Muscle of arm (tissue), 12 donors: ENCODE results near the gene RAD51B. TPM values are rescaled to one million over a fixed set of nuclear protein-coding genes. Genes with fewer than 3 reads are reported as not detected.

Experiments used
- DNase-seq: peaks from one replicate; pipeline ENCODE4 v3.0.0-alpha.2; 2013
- polyA plus RNA-seq, 12 donors: library from polyadenylated mRNA; unstranded; fragments of 120-200 nt; gene quantifications; one replicate each; pipeline ENCODE4 v1.2.1, GENCODE V29; 2013; ENCODE audit not compliant: insufficient read length in 12 of 12

RAD51B gene
- polyA plus RNA-seq, 12 donors, result 6.3 to 13.1 (median 9.7) TPM; not detected in 2

DNA sequence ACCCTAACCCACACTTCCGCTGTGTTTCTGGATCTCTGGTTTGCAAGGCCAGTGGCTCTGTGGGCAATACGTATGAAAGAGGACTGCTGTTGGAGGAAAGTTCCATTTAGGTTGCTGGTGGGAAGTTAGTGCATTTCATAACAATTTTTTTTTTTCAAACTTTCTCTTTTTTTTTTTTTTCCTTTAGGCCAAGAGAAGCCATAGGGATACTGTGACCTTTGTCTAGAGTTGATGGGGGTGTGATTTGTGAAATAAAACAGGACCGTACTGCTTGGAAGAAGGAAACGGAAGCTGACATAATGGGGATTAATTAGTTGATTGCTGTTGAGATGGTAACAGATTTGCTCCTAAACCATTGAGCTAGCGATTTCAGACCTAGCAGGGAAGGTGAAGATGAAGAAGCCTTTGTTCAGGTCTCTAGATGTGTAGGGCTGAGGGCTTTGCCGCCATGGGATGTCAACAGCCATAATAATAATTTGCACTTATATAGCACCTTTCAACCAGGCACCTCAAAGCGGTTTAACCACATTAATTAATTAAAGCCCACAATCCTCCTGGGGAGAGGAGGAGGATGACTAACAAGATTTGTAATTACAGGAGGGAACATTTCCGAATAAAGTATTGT lies 658.0 kb downstream of the RAD51B start:
- DNase-seq, result no peak

DNA sequence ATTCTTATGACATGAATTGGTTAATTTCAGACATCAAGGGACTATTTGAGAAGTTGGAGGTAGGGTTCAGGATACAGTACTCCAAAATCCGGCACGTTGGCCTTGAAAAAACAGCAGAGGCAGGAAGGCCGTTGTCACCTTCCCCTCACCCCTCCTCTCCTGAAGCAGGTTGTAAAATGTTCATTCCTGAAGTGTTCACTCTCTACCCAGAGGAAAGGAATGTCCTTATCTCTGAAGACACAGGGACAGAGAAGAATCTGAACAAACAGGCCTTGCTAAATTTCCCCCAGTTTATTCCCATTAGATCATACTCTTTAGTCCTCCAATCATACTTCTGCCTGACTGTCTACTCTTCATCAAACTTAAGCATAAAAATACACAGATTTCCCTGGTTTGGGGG lies 659.7 kb downstream of the RAD51B start:
- DNase-seq, result no peak

DNA sequence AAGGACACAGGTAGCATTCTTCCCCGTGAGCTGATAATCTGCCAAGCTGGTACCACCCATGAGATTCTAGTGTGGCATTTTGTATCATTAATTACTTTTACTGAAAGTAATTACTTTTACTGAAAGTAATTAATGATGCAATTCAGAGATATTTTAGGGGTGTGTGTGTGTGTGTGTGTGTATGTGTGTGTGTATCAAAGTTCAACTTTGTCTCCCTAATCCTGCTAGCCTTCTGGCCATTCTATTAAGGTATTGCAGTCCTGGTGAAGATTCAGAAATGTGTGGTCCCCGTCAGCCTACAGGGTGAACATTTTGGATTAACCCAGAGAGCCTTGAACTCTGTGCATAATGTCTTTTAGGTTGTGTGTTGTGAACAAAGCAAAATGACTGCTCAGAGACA lies 662.4 kb downstream of the RAD51B start:
- no peak for DNase-seq

DNA sequence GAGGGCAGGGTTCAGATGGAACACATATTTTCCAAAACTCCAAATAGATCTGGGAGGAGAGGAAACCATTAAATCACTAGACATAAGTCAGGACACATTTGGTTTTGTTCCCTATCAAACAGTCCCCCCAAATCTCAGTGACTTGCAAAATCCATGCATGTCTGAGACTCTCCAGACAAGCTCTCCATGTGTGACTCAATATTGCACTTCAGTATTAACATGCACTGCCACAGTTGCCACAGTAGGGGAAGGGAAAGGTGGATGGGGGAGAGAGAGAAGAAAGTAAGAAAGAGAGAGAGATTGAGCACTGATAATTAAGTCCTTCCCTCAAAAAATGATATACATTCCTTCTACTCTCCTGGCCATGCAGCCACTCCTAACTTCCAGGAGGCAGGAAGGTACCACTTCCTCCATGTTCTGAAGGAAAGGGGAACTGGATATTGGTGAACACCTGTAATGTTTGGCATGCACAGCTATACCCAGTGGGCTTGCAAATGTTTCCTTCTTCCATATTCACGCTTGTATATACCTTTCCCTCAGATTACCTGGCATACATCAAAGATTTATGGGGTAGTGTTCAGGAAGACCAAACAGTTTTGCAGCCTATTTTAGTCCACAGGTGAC lies 663.3 kb downstream of the RAD51B start:
- DNase-seq, result no peak

DNA sequence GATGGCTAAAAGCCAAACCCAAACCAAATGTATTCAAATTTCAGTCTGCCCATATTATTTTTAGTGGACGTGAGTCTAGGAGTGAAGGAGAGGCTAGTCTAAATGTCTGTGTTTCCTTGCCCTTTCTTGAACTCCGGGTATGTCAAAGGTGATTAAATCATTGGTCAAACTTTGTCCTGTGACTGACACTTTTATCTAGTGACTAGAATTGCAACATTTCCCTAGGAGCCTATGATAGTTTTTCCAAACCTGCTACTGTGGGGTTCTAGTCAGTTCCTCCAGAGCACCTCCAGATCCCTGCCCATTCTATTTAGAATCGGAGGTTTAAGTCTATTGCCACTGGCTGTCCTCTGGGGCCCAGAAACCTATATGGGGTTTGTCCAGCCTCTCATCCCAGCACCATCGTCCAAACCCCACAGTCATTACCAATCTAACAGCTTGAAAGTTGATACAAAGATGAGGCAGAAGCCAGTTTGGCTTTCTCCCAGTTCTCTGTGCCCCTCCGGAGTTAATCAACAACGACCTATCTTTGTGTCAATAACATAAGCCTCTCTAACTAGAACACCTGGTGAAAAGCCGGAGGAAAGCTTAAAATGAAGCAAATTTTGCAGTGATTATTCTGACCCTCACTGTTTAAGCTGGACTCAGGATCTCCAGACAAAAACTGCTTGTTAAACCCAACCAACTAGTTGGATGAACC lies 666.6 kb downstream of the RAD51B start:
- DNase-seq, result no peak

DNA sequence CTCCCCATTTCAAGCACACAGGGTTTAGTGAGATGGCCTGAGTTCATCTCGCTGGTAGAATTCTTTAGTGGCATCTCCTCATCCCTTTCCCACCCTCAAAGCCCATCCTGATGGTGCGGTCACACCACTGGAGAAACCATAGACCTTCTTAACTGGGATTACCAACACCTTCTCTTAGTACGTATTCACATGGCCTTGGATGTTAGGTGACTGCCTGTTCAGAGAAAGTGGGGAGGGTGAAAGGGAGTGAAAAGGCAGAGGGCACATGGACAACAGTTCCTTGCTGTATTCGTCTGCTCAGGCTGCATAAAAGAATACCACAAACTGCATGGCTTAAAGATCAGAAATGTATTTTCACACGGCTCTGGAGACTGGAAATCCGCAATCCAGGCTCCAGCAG lies 667.2 kb downstream of the RAD51B start:
- no peak for DNase-seq

DNA sequence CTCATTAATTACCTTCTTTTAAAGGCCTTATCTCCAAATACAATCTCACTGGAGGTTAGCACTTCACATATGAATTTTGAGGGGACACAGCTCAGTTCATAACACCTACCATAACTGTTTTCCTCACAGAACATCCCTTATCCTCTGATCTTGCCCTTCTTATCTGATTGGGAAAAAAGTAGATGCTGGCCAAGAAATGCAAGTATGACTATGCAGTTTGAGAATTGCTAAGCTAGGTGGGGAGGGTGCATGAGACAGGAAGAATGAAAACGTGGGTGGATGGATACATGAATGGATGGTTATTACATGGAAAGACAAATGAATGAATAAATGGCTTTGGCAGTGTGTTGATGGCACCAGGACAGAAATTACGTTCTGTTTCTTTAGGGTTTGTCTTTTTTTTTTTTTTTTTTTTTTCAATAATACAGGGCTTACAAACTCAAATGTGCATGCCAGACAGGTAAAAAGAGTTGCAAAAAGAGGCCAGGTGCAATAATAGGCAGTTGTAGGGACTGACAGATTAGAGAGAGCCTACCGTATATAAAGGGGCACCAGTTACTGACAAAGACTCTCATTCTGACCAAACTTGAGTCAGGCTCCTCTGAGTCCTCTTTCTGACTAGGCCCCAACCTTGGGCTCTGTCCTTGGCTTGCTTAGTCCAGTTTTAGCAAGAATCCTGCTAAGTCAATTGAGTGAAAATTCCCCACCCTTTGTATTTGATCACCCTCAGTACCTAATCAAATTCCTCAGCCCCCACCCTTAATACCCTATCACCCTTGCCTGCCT lies 668.4 kb downstream of the RAD51B start:
- no peak for DNase-seq

DNA sequence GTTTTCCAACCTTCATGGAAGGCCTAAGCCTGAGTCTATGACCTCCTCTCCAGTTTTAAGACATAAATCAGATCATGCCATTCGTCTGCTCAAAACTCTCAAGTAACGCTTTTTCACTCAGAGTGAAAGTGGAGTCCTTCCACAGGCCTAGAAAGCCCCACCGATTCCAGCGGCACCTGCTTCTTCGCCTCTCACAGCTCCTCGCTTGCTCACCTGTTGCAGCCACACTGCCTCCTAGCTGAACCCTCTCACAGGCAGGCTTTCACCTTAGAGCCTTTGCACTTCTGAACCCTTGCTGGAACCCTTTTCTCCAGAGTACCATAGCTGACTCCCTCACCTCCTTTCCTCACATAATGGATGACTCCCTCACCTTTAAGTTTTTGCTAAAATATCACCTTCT lies 672.2 kb downstream of the RAD51B start:
- DNase-seq, result no peak

DNA sequence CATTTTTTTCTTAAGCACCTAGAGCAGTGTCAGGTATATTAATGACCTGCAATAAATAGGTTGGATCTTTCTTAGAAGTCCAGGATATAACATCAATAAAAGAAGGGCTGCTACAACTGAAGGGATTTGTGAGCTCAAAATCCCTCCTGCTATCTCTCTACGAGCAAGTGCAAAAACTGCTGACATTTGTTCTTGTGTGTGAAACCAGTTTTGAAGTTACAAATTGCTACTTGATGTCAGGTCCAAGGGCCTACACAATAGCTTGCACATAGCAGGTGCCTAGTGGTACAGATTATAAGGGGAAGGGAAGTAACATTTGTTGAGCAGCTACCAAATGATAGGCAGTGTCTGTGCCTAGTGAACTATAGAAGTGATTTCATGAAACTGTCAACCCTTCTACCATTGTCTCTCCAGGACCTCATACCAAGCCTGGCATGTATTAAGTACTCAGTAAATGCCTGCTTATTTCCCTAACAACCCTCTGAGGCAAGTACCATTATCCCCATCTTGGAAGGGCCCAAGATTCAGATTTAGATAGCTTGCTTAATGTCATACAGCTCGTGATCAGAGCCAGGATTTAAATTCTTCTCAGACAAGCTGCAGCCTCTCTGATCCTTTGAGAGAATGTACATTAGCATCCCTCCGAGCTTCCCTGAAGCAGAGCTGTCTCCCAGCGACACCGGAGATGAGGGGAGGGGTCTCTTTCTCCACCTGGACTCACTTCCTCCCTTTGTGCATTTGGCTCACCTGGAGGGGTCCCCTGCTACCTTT lies 673.0 kb downstream of the RAD51B start:
- no peak for DNase-seq

DNA sequence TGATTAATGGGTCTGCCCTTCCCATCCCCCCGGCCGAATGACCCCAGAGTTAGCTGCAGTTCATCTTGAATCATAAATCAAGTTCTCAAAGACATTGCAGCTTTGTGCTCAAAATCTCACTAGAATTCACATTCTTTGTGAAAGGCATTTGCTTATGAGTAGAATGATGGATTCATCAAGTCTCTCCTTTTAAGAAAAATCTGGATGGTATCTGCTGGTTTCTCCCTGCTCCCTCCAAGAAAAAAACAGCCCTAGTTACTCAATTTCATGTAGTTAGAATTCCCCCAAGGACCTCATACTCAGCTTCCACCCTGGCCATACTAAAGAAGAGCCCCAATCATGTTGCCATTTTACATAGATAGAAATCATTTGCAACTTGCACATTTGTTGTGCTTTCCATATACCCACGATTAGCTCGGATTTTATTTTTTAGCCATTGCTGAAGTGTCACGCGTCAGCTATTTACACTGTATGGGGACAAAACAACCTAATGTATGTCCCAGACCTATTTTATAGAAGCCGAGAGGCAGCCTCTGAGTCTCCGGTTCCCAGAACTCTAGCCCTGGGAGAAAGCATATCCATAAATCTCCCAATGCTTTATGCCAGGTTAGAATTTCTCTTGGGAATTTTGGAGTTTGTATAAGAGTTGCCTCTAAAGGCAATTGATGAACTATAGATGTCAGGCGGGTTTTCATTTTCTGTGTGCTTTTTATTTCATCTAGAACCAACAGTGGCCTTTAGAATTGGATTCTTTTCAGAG lies 673.8 kb downstream of the RAD51B start:
- no peak for DNase-seq

DNA sequence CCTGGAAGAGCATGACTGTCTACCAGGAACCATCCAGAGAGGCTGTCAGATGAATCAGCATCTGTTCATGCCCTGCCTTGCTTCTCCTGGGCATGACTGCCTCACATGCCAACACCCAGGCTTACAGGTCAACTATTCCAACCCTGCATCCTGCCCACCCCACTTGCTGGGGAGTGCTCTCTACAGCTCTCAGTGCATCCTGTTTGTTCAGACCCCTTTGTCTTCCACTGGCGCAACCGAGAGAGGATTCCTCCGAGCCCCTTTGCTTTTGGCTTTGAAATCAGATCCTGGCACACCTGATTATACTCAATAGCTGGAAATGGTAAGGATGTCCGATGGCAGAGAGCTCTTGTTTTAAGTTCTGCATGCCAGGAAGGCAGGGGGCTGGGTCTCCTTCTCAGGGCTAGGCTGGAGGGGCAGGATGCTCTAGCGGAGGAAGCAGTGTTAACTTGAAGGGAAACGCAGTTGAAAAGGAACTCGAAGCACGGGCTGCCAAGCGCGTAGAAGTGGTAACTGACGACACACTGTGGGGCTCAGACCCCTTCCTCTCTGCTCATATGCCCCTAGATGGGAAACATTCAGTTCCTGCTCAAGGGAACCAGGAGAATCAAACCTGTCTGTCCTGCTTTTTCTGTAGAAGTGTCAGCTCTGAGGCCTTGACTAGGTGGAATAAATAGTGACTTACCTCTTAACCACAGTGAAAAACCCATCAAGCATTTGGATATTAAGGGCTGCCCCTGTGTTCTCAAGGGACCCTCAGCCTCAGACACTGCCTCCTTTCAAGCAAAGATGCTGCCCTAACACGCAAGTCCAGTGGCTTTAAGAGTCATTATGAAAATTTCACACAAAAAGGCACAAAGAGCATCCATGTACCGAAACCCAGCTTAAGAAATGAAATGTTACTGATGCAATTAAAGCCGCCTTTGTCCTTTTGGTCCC lies 675.8 kb downstream of the RAD51B start:
- DNase-seq, result no peak

DNA sequence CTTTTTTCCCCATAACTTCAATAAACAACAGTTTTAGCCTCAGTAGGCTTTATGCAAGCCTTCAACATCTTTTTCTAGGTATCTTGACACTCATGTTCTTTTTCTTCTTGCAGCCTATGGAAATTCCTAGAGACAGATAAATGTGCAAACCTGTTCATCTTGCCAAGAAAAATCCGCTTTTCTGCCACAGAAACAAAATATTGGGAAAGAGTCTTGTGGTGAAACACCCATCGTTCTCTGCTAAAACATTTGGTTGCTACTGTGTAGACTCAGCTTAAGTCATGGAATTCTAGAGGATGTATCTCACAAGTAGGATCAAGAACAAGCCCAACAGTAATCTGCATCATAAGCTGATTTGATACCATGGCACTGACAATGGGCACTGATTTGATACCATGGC lies 677.4 kb downstream of the RAD51B start:
- DNase-seq, result no peak

DNA sequence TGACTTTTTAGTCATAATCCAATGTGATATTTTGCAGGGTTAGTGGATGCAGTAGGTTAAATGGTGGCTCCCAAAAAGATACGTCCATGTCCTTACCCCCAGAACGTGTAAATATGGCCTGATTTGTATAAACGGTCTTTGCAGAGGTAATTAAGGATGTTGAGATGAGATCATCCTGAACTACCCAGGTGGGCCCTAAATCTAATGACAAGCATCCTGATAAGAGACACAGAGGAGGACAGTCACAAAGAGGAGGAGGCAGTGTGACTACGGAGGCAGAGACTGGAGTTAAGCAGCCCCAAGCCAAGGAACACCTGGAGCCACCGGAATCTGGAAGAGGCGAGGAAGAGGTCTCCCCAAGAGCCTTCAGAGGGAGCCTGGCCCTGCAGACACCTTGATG lies 679.9 kb downstream of the RAD51B start:
- no peak for DNase-seq

DNA sequence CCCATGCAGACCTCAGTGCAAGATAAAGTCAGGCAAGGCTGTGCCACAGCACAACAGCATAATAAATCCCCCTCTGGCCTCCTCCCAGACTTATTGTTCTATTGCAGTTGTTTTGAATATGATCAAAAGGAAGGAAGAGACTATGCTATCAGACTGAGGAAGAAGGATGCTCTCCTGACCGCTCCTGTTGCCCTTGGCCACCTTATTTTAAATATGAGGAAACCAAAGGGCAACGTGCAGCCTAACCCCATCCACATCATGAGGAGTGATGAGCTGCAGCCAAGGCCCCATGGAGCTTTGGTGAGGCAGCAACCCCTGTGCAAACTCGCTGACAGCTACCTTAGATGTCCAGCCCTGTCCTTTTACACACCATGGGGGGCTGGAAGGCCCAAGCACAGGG lies 681.6 kb downstream of the RAD51B start:
- no peak for DNase-seq

DNA sequence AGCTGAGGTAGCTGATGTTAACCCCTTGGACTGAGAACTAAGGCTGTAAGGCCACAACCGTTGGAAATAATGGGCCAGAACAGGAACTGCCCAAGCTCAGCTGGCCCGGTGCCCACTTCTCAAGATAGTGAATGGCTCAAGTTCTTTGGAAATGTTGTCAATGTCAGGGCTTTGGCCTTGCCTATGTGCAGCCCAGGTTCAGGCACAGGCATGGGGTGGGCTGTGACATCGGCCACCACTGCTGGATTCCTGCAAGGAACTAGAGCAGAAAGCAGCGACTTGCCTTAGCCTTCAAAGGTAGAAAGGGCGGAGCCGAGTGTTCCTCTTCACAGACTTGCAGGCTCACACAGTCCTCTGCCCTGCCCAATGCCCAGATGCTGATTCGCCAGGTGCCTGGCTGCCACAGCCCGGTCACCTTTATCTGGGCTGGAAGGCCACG lies 682.1 kb downstream of the RAD51B start:
- DNase-seq, result no peak

DNA sequence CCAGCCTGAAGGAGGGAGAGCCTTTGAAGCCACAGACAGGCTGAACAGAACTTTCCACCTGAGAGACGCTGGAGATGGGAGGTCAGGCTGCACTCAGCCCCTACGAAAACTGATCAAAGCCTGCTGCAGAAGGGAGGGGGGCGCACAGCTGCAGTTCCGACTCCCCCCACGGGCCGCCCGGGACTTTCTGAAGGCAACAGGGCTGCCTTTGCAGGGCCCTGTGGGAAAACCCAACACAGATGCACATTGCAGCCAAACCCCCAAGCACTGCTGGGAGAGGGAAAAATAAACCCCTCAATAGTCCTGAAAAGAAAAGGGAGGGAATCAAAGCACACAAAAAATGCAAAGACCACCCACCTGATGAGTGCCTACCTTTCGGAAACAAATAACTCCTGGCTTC lies 682.7 kb downstream of the RAD51B start:
- DNase-seq, result no peak

DNA sequence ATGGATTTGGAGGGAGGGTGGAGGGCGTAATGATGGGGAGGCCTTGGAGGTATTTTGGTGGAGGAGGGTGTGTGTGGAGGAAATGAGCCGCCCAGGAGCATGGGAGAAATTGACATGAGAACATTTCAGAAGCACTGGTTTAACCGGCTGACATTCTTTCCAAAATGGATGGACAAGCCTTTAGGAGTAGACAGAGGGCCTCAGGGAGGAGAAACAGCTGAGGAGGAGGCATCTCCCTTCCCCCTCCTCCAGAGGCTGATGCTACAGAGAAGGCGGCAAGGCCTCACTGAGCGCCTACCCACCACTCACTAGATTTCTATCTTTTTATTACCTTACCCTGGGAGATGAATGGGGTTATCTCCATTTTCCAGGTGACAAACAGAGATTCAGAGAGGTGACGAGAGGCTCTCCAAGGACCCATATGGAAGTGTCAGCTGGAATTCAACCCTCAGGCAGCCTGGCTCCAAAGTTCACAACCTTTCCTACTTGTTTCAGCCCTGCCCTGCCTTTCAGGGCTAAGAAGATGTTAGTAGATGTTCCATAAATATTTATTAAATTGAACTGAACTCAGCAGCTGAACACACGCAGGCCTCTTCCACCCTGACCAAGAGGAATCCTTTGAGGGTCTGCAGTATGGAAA lies 683.7 kb downstream of the RAD51B start:
- no peak for DNase-seq

DNA sequence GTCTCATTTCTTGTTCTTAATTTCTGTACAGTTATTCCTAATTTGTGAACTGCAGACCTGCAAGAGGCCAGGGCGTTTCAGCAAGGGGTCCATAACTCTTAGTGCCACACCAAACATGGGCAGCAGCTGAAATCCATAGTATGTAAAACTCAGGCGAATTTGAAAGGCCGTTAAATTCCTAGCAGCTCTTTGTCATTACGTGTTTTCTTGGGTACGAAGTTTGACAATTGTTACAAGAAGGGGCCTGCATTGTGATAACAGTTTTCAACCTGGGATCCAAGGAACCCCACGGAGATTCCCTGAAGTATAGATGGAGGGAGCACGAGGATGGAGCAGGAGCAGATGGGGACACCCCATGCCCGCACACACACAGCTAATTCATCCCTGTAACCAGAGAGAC lies 685.3 kb downstream of the RAD51B start:
- DNase-seq, result no peak

DNA sequence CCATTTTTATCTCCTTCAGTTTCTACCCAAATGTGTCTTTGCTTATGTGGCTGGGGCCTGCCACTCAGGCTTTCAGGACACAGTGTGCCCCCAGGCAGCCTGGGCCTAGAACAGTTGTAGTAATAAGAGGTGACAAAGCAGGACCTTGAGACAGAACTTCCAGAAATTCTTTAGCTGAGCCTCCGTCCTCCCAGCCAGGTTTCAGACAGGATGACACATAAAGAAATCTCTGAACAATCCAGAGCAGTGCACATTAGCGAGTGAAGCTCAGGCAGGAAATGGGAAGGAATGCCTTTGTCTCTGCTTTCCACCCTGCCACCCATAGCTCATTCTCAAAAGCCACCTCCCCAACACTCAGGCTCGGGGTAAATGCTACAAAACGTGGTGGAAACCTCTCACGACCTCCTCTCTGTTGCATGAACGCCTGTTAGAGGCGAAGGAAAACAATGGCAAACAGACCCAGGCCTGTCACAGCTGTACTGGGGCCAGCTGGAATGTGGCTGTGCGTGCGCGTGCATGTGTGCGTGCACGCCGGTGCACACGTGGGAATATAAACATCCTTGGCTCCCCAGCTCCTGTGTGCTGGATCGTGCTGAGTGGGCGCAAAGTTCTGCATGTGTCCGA lies 686.6 kb downstream of the RAD51B start:
- DNase-seq, result peak; percentile 72
